Erythroblast (primary cell): ENCODE data around the gene RREB1.

Experiments
- DNase-seq, 2 experiments: peaks; one replicate each; lab custom pipeline; 2025; lab: John Stamatoyannopoulos, UW
- GATA1 ChIP-seq: IDR thresholded peaks from 2 replicates; pipeline ENCODE4 v1.6.1; 2011; ENCODE audit warnings: low read depth, mild to moderate bottlenecking, control low read depth, low read length, moderate library complexity
- POLR2A ChIP-seq: IDR thresholded peaks from 2 replicates; pipeline ENCODE4 v1.6.1; 2011; ENCODE audit warnings: mild to moderate bottlenecking, low read length

RREB1 gene

GRCh38 chr6:7249946-7250643 is 142.3 kb downstream of the RREB1 start:
- DNase-seq, result no peak
- TF ChIP-seq GATA1 (no peak), POLR2A (no peak)

- no peak for DNase-seq
- TF ChIP-seq GATA1 (no peak), POLR2A (no peak)
Observed at GRCh38 chr6:7250812-7251211, 143.1 kb downstream of the RREB1 start.

- DNase-seq, result no peak
Observed at GRCh38 chr6:7251646-7252260, 144.0 kb downstream of the RREB1 start.

GRCh38 chr6:7252390-7252789 is 144.6 kb downstream of the RREB1 start:
- no peak for DNase-seq
- TF ChIP-seq GATA1 (no peak), POLR2A (no peak)

More at GRCh38 chr6:7251646-7252260, 144.0 kb downstream of the RREB1 start:
- TF ChIP-seq GATA1 (no peak), POLR2A (no peak)

GRCh38 chr6:7254980-7255835 is 147.4 kb downstream of the RREB1 start:
- TF ChIP-seq GATA1, result no peak
- TF ChIP-seq POLR2A, result no peak
- DNase-seq, result no peak

- no peak for DNase-seq
- TF ChIP-seq POLR2A (no peak), GATA1 (no peak)
Observed at GRCh38 chr6:7255918-7256317, 148.2 kb downstream of the RREB1 start.

- TF ChIP-seq POLR2A (no peak), GATA1 (no peak)
- DNase-seq, result no peak
Observed at GRCh38 chr6:7256785-7257184, 149.0 kb downstream of the RREB1 start.

- TF ChIP-seq POLR2A, result no peak
- no peak for TF ChIP-seq GATA1
Observed at GRCh38 chr6:7257521-7258230, 149.9 kb downstream of the RREB1 start.

GRCh38 chr6:7258231-7258763 is 150.5 kb downstream of the RREB1 start:
- DNase-seq, result peak; percentile 18 to 61
- TF ChIP-seq GATA1 (no peak), POLR2A (no peak)

More at GRCh38 chr6:7257521-7258230, 149.9 kb downstream of the RREB1 start:
- DNase-seq, result no peak

- DNase-seq, result no peak
- TF ChIP-seq GATA1 (no peak), POLR2A (no peak)
Observed at GRCh38 chr6:7260291-7261031, 152.7 kb downstream of the RREB1 start.

GRCh38 chr6:7261032-7261841 is 153.5 kb downstream of the RREB1 start:
- peak; percentile 75 for DNase-seq
- TF ChIP-seq GATA1 (no peak), POLR2A (peak; percentile 55)
